Measurements from ENCODE around the gene MRTFA. TPM values are rescaled to one million over a fixed set of nuclear protein-coding genes. Genes with fewer than 3 reads are reported as not detected.

The MRTFA gene
- total and polyA plus RNA-seq, 9 of the 15 experiments (the other 6 are each of a cell fraction or from before 2014, with no cell fraction given), result 0.84 to 21.1 (median 3.7) TPM

GRCh38 chr22:40552070-40552469, 84.4 kb downstream of the MRTFA start (continued):
- TF ChIP-seq, protein P1, sequence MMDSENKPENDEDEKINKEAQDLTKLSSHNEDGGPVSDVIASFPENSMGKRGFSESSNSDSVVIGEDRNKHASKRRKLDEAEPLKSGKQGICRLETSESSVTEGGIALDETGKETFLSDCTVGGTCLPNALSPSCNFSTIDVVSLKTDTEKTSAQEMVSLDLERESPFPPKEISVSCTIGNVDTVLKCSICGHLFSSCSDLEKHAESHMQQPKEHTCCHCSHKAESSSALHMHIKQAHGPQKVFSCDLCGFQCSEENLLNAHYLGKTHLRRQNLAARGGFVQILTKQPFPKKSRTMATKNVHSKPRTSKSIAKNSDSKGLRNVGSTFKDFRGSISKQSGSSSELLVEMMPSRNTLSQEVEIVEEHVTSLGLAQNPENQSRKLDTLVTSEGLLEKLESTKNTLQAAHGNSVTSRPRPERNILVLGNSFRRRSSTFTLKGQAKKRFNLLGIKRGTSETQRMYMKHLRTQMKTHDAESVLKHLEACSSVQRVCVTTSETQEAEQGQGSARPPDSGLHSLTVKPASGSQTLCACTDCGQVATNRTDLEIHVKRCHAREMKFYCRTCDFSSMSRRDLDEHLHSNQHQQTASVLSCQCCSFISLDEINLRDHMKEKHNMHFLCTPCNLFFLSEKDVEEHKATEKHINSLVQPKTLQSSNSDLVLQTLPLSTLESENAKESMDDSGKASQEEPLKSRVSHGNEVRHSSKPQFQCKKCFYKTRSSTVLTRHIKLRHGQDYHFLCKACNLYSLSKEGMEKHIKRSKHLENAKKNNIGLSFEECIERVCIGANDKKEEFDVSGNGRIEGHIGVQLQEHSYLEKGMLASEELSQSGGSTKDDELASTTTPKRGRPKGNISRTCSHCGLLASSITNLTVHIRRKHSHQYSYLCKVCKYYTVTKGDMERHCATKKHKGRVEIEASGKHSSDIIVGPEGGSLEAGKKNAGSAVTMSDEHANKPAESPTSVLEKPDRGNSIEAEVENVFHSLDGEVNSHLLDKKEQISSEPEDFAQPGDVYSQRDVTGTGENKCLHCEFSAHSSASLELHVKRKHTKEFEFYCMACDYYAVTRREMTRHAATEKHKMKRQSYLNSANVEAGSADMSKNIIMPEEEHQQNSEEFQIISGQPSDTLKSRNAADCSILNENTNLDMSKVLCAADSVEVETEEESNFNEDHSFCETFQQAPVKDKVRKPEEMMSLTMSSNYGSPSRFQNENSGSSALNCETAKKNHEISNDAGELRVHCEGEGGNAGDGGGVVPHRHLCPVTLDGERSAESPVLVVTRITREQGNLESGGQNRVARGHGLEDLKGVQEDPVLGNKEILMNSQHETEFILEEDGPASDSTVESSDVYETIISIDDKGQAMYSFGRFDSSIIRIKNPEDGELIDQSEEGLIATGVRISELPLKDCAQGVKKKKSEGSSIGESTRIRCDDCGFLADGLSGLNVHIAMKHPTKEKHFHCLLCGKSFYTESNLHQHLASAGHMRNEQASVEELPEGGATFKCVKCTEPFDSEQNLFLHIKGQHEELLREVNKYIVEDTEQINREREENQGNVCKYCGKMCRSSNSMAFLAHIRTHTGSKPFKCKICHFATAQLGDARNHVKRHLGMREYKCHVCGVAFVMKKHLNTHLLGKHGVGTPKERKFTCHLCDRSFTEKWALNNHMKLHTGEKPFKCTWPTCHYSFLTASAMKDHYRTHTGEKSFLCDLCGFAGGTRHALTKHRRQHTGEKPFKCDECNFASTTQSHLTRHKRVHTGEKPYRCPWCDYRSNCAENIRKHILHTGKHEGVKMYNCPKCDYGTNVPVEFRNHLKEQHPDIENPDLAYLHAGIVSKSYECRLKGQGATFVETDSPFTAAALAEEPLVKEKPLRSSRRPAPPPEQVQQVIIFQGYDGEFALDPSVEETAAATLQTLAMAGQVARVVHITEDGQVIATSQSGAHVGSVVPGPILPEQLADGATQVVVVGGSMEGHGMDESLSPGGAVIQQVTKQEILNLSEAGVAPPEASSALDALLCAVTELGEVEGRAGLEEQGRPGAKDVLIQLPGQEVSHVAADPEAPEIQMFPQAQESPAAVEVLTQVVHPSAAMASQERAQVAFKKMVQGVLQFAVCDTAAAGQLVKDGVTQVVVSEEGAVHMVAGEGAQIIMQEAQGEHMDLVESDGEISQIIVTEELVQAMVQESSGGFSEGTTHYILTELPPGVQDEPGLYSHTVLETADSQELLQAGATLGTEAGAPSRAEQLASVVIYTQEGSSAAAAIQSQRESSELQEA (IDR thresholded peaks at IDR 0.05; ENCODE audit: low read depth), result no peak
- TF ChIP-seq DMBX1 (CRISPR knock-in tag; IDR thresholded peaks at IDR 0.05; ENCODE audit: borderline replicate concordance) (no peak), ATF7 (IDR thresholded peaks at IDR 0.05) (peak; percentile 70; the same call in 1 of the 2 replicates), MCM2 (IDR thresholded peaks at IDR 0.05; ENCODE audit: low read depth) (no peak), ZNF431 (CRISPR knock-in tag; IDR thresholded peaks at IDR 0.05) (no peak), TEAD4 (IDR thresholded peaks at IDR 0.05; ENCODE audit: low read length) (peak; percentile 87), TEAD4 (CRISPR knock-in tag; IDR thresholded peaks at IDR 0.05; ENCODE audit: borderline replicate concordance) (no peak), MYBL2 (IDR thresholded peaks at IDR 0.05; ENCODE audit: low read depth) (no peak), MYBL2 (CRISPR knock-in tag; IDR thresholded peaks at IDR 0.05; ENCODE audit: borderline replicate concordance) (no peak), ZC3H8 (IDR thresholded peaks at IDR 0.05) (no peak), TFE3 (CRISPR knock-in tag; IDR thresholded peaks at IDR 0.05) (no peak), SRSF9 (IDR thresholded peaks at IDR 0.05; ENCODE audit: borderline replicate concordance, low read depth, low read length) (no peak)
- TF ChIP-seq, protein P2, sequence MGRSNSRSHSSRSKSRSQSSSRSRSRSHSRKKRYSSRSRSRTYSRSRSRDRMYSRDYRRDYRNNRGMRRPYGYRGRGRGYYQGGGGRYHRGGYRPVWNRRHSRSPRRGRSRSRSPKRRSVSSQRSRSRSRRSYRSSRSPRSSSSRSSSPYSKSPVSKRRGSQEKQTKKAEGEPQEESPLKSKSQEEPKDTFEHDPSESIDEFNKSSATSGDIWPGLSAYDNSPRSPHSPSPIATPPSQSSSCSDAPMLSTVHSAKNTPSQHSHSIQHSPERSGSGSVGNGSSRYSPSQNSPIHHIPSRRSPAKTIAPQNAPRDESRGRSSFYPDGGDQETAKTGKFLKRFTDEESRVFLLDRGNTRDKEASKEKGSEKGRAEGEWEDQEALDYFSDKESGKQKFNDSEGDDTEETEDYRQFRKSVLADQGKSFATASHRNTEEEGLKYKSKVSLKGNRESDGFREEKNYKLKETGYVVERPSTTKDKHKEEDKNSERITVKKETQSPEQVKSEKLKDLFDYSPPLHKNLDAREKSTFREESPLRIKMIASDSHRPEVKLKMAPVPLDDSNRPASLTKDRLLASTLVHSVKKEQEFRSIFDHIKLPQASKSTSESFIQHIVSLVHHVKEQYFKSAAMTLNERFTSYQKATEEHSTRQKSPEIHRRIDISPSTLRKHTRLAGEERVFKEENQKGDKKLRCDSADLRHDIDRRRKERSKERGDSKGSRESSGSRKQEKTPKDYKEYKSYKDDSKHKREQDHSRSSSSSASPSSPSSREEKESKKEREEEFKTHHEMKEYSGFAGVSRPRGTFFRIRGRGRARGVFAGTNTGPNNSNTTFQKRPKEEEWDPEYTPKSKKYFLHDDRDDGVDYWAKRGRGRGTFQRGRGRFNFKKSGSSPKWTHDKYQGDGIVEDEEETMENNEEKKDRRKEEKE (IDR thresholded peaks at IDR 0.05; ENCODE audit: borderline replicate concordance in 1 of 2, control insufficient read depth in 1 of 2, low read depth in 2 of 2, low read length in 1 of 2), result no peak
- TF ChIP-seq, protein P3, sequence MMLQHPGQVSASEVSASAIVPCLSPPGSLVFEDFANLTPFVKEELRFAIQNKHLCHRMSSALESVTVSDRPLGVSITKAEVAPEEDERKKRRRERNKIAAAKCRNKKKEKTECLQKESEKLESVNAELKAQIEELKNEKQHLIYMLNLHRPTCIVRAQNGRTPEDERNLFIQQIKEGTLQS (IDR thresholded peaks at IDR 0.05), result no peak
- TF ChIP-seq, protein P3 (CRISPR knock-in tag; conservative IDR thresholded peaks at IDR 0.05), result no peak
